Measurements from ENCODE around the gene ZNF629. TPM values are rescaled to one million over a fixed set of nuclear protein-coding genes. Genes with fewer than 3 reads are reported as not detected.
A peak's percentile ranks its signal among the peaks of the same experiment; 100 is the strongest.

ZNF629 gene
- polyA plus RNA-seq, 2 of the 4 experiments (the other 2 are of a cell fraction) = 5.9 to 13.6 TPM

GRCh38 chr16:30764816-30765465 is 22.1 kb downstream of the ZNF629 start:
- Histone ChIP-seq H3K9me3 (no peaks in the 10 kb centered on the region), H3K4me3 (no peak overlapping the region), H3K4me2 (no peak overlapping the region), H3K27ac (no peak overlapping the region), H3K4me1 (peaks cover 19% of the 10 kb centered on the region)
- no peak for FAIRE-seq
- ATAC-seq = no peak
- no peak for TF ChIP-seq JUNB (IDR thresholded peaks at IDR 0.05)
- no peak for TF ChIP-seq MAFK (IDR thresholded peaks at IDR 0.05; ENCODE audit: partially characterized antibody)
- no peak for TF ChIP-seq FOSL2 (IDR thresholded peaks at IDR 0.05)
- no peak for TF ChIP-seq FOSL2 (CRISPR knock-in tag; IDR thresholded peaks at IDR 0.05)
- no peak for TF ChIP-seq FOXS1 (CRISPR knock-in tag; IDR thresholded peaks at IDR 0.05)
- TF ChIP-seq ZSCAN20 (CRISPR knock-in tag; IDR thresholded peaks at IDR 0.05) = no peak
- TF ChIP-seq SMC3 (IDR thresholded peaks at IDR 0.05) = no peak
- no peak for TF ChIP-seq NFE2L2 (conservative IDR thresholded peaks at IDR 0.05; ENCODE audit: low read length)
- no peak for TF ChIP-seq CTCF (IDR thresholded peaks at IDR 0.05)
- no peak for TF ChIP-seq E2F6 (IDR thresholded peaks at IDR 0.05; ENCODE audit: borderline replicate concordance, low read depth)
- no peak for TF ChIP-seq HDAC2 (IDR thresholded peaks at IDR 0.05)
- TF ChIP-seq RCOR1 (IDR thresholded peaks at IDR 0.05; ENCODE audit: low read depth, low read length) = no peak
- TF ChIP-seq MAZ (IDR thresholded peaks at IDR 0.05; ENCODE audit: borderline replicate concordance, low read depth, low read length) = no peak
- no peak for TF ChIP-seq FOSB (CRISPR knock-in tag; IDR thresholded peaks at IDR 0.05)
- no peak for TF ChIP-seq CBX8 (IDR thresholded peaks at IDR 0.05)
- TF ChIP-seq EP300 (IDR thresholded peaks at IDR 0.05) = no peak
- TF ChIP-seq POLR2A (IDR thresholded peaks at IDR 0.05; ENCODE audit: low read length) = no peak
- CTCF ChIA-PET = interaction anchor here (0.9 to 4.9 kb wide), 6 partner anchors 10 to 177 kb away, joined by 3 to 18 read pairs (median 4); no protein-coding TSS in a partner anchor
- POLR2A ChIA-PET = no interaction called here
- 93% methylated on average over 12 of the region's 12 CpGs for WGBS (ENCODE audit: missing lambda C conversion rate)
- no peak for DNase-seq (ENCODE audit: low read depth in 1 of 2, low spot score in 1 of 2)

GRCh38 chr16:30764086-30764485 is 22.9 kb downstream of the ZNF629 start:
- TF ChIP-seq ESRRA (IDR thresholded peaks at IDR 0.05; ENCODE audit: borderline replicate concordance, low read length) (no peak), EHMT2 (IDR thresholded peaks at IDR 0.05; ENCODE audit: low read depth) (no peak), TFCP2L1 (CRISPR knock-in tag; IDR thresholded peaks at IDR 0.05) (no peak), JUNB (IDR thresholded peaks at IDR 0.05) (no peak), CEBPB (IDR thresholded peaks at IDR 0.05) (no peak), ZNF302 (CRISPR knock-in tag; IDR thresholded peaks at IDR 0.05) (no peak), GATA3 (IDR thresholded peaks at IDR 0.05; ENCODE audit: borderline replicate concordance) (no peak), PHF8 (IDR thresholded peaks at IDR 0.05; ENCODE audit: borderline replicate concordance, low read depth) (no peak), RFX5 (IDR thresholded peaks at IDR 0.05) (no peak), TP53 (CRISPR knock-in tag; IDR thresholded peaks at IDR 0.05) (no peak), JUN (IDR thresholded peaks at IDR 0.05) (no peak), CBX8 (IDR thresholded peaks at IDR 0.05) (no peak)
- Histone ChIP-seq H3K4me1 (peaks cover 19% of the 10 kb centered on the region), H3K4me3 (no peak overlapping the region), H3K9me3 (no peaks in the 10 kb centered on the region), H3K4me2 (peak overlapping the region; percentile 98; the same call in 1 of the 3 replicates), H3K27ac (no peak overlapping the region)
- DNase-seq (ENCODE audit: low read depth in 1 of 2, low spot score in 1 of 2) (no peak), ATAC-seq (no peak), FAIRE-seq (no peak)
- WGBS (ENCODE audit: missing lambda C conversion rate) = 88% methylated on average over 10 of the region's 11 CpGs
- CTCF ChIA-PET = interaction anchor here (0.9 to 4.9 kb wide), 3 partner anchors 11 to 178 kb away, joined by 3 to 18 read pairs (median 4); no protein-coding TSS in a partner anchor
- POLR2A ChIA-PET = interaction anchor here (1.6 kb wide), 1 partner anchor 11 kb away, joined by 4 read pairs; no protein-coding TSS in a partner anchor
